CD14-positive monocyte (primary cell): ENCODE results near the gene GAS6. TPM values are rescaled to one million over a fixed set of nuclear protein-coding genes. Genes with fewer than 3 reads are reported as not detected.

Experiments
- DNase-seq, 3 donors: peaks; one replicate each; pipeline ENCODE4 v3.0.0-alpha.2; 2011 to 2022
- H2AFZ ChIP-seq: 2 replicates; pipeline ENCODE4 v1.6.0; 2012; ENCODE audit warnings: mild to moderate bottlenecking, low read depth, low read length, inconsistent platforms; ENCODE audit not compliant: insufficient read depth, poor library complexity, severe bottlenecking
- H3K27ac ChIP-seq, 2 donors: 1 replicate in 1 of 2; 2 replicates in 1 of 2; pipeline ENCODE4 v1.5.1; 2012 to 2013; ENCODE audit warnings: low read length in 2 of 2, control low read depth in 1 of 2, inconsistent platforms in 1 of 2, low read depth in 1 of 2, mild to moderate bottlenecking in 1 of 2
- H3K27me3 ChIP-seq, 2 donors: one replicate each; pipeline versions ENCODE4 v1.6.0 to v1.6.1; 2011 to 2013; ENCODE audit warnings: low read length in 2 of 2; ENCODE audit not compliant: control insufficient read depth in 2 of 2, insufficient read depth in 2 of 2
- H3K36me3 ChIP-seq, 2 donors: replicated peaks in 1 of 2; 1 replicate in 1 of 2; 2 replicates in 1 of 2; pipeline versions ENCODE4 v1.5.1 to v1.6.1; 2012 to 2013; ENCODE audit warnings: low read length in 2 of 2, control low read depth in 1 of 2, inconsistent platforms in 1 of 2, mild to moderate bottlenecking in 1 of 2; ENCODE audit not compliant: insufficient read depth in 2 of 2, control insufficient read depth in 1 of 2
- H3K4me1 ChIP-seq, 2 donors: 1 replicate in 1 of 2; 2 replicates in 1 of 2; pipeline versions ENCODE4 v1.5.1 to v1.6.1; 2012 to 2013; ENCODE audit warnings: low read length in 2 of 2, control low read depth in 1 of 2, inconsistent platforms in 1 of 2, mild to moderate bottlenecking in 1 of 2, moderate library complexity in 1 of 2; ENCODE audit not compliant: insufficient read depth in 2 of 2, control insufficient read depth in 1 of 2
- H3K4me2 ChIP-seq: replicated peaks from 2 replicates; pipeline ENCODE3; 2012; ENCODE audit warnings: low read length, moderate library complexity, mild to moderate bottlenecking; ENCODE audit not compliant: poor library complexity, severe bottlenecking; ENCODE audit errors: extremely low read depth
- H3K4me3 ChIP-seq, 3 experiments: fragments of 200-600 bp in 1 of 3; sonication (generic) in 1 of 3; replicated peaks in 1 of 3; 1 replicate in 2 of 3; 2 replicates in 1 of 3; pipeline ENCODE4 v1.5.1; 2011 to 2013; ENCODE audit warnings: low read length in 3 of 3, mild to moderate bottlenecking in 3 of 3, control low read depth in 2 of 3, low read depth in 2 of 3, inconsistent platforms in 1 of 3, moderate library complexity in 1 of 3
- H3K79me2 ChIP-seq: 2 replicates; pipeline ENCODE4 v1.6.0; 2012; ENCODE audit warnings: mild to moderate bottlenecking, control low read depth, inconsistent platforms, low read length, moderate library complexity; ENCODE audit not compliant: insufficient read depth
- H3K9ac ChIP-seq: 2 replicates; pipeline ENCODE4 v1.6.0; 2017; ENCODE audit warnings: low read length, mild to moderate bottlenecking; ENCODE audit not compliant: insufficient read depth, poor library complexity, severe bottlenecking
- H3K9me3 ChIP-seq, 2 donors: replicated peaks in 1 of 2; 1 replicate in 1 of 2; 2 replicates in 1 of 2; pipeline versions ENCODE4 v1.5.1 to v1.6.1; 2012 to 2013; ENCODE audit warnings: low read length in 2 of 2, control low read depth in 1 of 2; ENCODE audit not compliant: control insufficient read depth in 1 of 2, insufficient read depth in 1 of 2
- H4K20me1 ChIP-seq: 2 replicates; pipeline ENCODE4 v1.6.0; 2012; ENCODE audit warnings: mild to moderate bottlenecking, low read length, control low read depth, moderate library complexity; ENCODE audit not compliant: insufficient read depth
- H3K27ac Mint-ChIP-seq, 7 donors: one replicate each; pipeline ENCODE4 v1.8.0; 2020; ENCODE audit warnings: mild to moderate bottlenecking in 7 of 7, mixed read lengths in 7 of 7, moderate library complexity in 6 of 7, inconsistent platforms in 2 of 7
- H3K27me3 Mint-ChIP-seq, 3 donors: one replicate each; pipeline ENCODE4 v1.8.0; 2021 to 2022; ENCODE audit warnings: low read depth in 3 of 3, mild to moderate bottlenecking in 3 of 3, mixed read lengths in 3 of 3, moderate library complexity in 3 of 3, inconsistent platforms in 1 of 3
- H3K36me3 Mint-ChIP-seq, 2 donors: one replicate each; pipeline ENCODE4 v1.8.0; 2020; ENCODE audit warnings: mixed read lengths in 2 of 2, inconsistent platforms in 1 of 2, mild to moderate bottlenecking in 1 of 2
- H3K4me1 Mint-ChIP-seq: one replicate; pipeline ENCODE4 v1.8.0; 2020; ENCODE audit warnings: mild to moderate bottlenecking, mixed read lengths
- H3K4me3 Mint-ChIP-seq, 2 donors: one replicate each; pipeline ENCODE4 v1.8.0; 2020; ENCODE audit warnings: mild to moderate bottlenecking in 2 of 2, mixed read lengths in 2 of 2, moderate library complexity in 1 of 2
- H3K9me3 Mint-ChIP-seq, 7 donors: one replicate each; pipeline ENCODE4 v1.8.0; 2020 to 2022; ENCODE audit warnings: mixed read lengths in 7 of 7, mild to moderate bottlenecking in 6 of 7, moderate library complexity in 6 of 7, inconsistent platforms in 2 of 7
- CTCF ChIP-seq: fragments of 200-600 bp; IDR thresholded peaks from one replicate; pipeline ENCODE4 v1.8.0; 2022; ENCODE audit warnings: antibody characterized with exemption, mild to moderate bottlenecking
- WGBS: methylation state at CpG from one replicate; pipeline ENCODE4 v1.1.5; 2013; ENCODE audit warnings: missing lambda C conversion rate; ENCODE audit not compliant: insufficient coverage; 5-methylcytosine and 5-hydroxymethylcytosine counted together
- intact Hi-C, 2 donors: fragments of 100-400 bp; cut with micrococcal nuclease; formaldehyde crosslinking; loops; one replicate each; pipeline versions ENCODE4 v1.15.0 to v1.15.1; 2023
- polyA plus RNA-seq, 3 donors: library from polyadenylated mRNA; depleted of rRNA in 1 of 3; unstranded in 2 of 3; stranded (reverse) in 1 of 3; fragments of 300-500 nt in 2 of 3; fragments of >200 nt in 1 of 3; fragmentation: Illumina TruSeq in 2 of 3; gene quantifications; 1 replicate in 2 of 3; 2 replicates in 1 of 3; pipeline ENCODE4 v1.2.3, GENCODE V29; 2012 to 2021

The GAS6 gene
- polyA plus RNA-seq, 3 donors = 1.8 to 7.5 (median 1.9) TPM

DNA sequence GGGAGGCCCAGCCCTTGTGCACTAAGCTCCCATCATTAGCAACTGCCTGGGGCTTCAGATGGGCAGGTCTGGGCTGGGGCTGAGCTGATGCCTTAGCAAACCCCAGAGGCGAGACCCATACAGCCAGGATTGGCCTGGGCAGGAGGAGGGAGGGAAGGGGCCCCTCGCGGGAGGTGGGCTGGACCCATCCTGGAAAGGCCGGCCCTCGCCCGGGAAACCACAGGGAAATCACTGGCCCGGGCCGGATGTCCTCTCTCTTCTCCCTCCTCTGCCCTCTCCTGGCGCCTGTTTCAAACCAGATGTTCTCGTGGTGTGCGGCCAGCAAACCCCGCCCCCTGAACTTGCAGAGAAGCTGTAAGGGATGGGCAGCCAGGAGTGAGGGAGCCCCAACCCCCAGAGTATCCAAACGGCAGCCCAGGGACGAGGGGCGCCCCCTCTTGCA is 61.8 kb downstream of the GAS6 start:
- Histone ChIP-seq H3K36me3 (no peaks in the 10 kb centered on the region), H3K27me3 (no peaks in the 10 kb centered on the region), H3K4me2 (no peak overlapping the region), H3K4me3 (no peak overlapping the region), H3K9me3 (peaks cover 6 to 24% of the 10 kb centered on the region in 2 donors), H4K20me1 (no peaks in the 10 kb centered on the region), H3K9ac (no peak overlapping the region), H3K4me1 (no peaks in the 10 kb centered on the region), H3K79me2 (no peaks in the 10 kb centered on the region), H3K27ac (no peak overlapping the region), H2AFZ (no peak overlapping the region)
- Mint-ChIP-seq H3K4me1 (no peaks in the 10 kb centered on the region), H3K27ac (no peak overlapping the region), H3K27me3 (peaks cover 0 to 6% (median 0%) of the 10 kb centered on the region in 3 donors), H3K9me3 (peaks cover 10 to 27% (median 17%) of the 10 kb centered on the region in 7 donors), H3K36me3 (no peaks in the 10 kb centered on the region), H3K4me3 (no peak overlapping the region)
- intact Hi-C loops = no loop called here
- no peak for TF ChIP-seq CTCF
- WGBS = 8% methylated on average over 10 of the region's 15 CpGs
- no peak for DNase-seq

- H3K79me2 ChIP-seq = no peaks in the 10 kb centered on the region
- H3K27me3 ChIP-seq = no peaks in the 10 kb centered on the region
- Mint-ChIP-seq H3K4me3 (no peak overlapping the region), H3K9me3 (peaks cover 8 to 20% (median 11%) of the 10 kb centered on the region in 7 donors), H3K27ac (no peak overlapping the region), H3K36me3 (no peaks in the 10 kb centered on the region), H3K27me3 (peaks cover 0 to 6% (median 0%) of the 10 kb centered on the region in 3 donors), H3K4me1 (no peaks in the 10 kb centered on the region)
- no peak overlapping the region for H3K4me3 ChIP-seq
- TF ChIP-seq CTCF = no peak
- H3K36me3 ChIP-seq = no peaks in the 10 kb centered on the region
- no peak overlapping the region for H3K9ac ChIP-seq
- DNase-seq = no peak
- no peaks in the 10 kb centered on the region for H3K4me1 ChIP-seq
- intact Hi-C loops = no loop called here
- peaks cover 0 to 17% of the 10 kb centered on the region in 2 donors for H3K9me3 ChIP-seq
- H4K20me1 ChIP-seq = no peaks in the 10 kb centered on the region
- H3K4me2 ChIP-seq = no peak overlapping the region
- 92% methylated on average over 33 of the region's 33 CpGs for WGBS
- no peak overlapping the region for H3K27ac ChIP-seq
- H2AFZ ChIP-seq = no peak overlapping the region
Measured at GRCh38 chr13:113801289-113801961, 62.5 kb downstream of the GAS6 start.
